ENCODE measurements around the gene LUZP2.

- TF ChIP-seq GATA2 (IDR thresholded peaks at IDR 0.05; ENCODE audit: low read depth, low read length) (no peak), GATA3 (IDR thresholded peaks at IDR 0.05; ENCODE audit: low read depth, low read length) (no peak)
Observed at GRCh38 chr11:24714601-24715000, 217.7 kb downstream of the LUZP2 start.
